ENCODE results near the gene IGFBP3. TPM values are rescaled to one million over a fixed set of nuclear protein-coding genes. Genes with fewer than 3 reads are reported as not detected.

IGFBP3 gene
- total and polyA plus RNA-seq, 12 donors: 32.1 to 183 (median 70.6) TPM

DNA sequence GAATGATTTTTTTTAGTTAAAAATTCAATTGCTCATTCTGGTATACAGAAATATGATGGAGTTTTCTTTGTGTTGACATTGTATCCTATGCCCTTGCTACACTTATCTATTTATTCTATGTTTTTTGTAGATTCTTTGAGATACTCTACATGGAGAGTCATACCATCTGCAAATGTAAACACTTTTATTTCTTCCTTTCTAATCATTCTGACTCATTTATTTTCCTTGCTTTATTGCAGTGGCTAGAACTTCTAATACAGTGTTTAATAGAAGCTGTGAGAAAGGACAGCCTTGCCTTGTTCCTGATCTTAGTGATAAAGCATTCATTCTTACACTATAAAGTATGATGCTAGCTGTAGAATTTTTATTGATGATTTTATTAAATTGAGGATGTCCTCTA, 9.9 kb upstream of the IGFBP3 start:
- Histone ChIP-seq H3K36me3 (no peaks in the 10 kb centered on the region), H3K4me1 (no peaks in the 10 kb centered on the region), H3K27ac (no peak overlapping the region), H3K27me3 (no peaks in the 10 kb centered on the region), H3K9me3 (peaks cover 0 to 23% (median 0%) of the 10 kb centered on the region in 11 donors), H3K4me3 (no peak overlapping the region)
- intact Hi-C loops (cut with DNase I): no loop called here
- ATAC-seq: no peak
- DNase-seq: no peak
- TF ChIP-seq, protein P1, sequence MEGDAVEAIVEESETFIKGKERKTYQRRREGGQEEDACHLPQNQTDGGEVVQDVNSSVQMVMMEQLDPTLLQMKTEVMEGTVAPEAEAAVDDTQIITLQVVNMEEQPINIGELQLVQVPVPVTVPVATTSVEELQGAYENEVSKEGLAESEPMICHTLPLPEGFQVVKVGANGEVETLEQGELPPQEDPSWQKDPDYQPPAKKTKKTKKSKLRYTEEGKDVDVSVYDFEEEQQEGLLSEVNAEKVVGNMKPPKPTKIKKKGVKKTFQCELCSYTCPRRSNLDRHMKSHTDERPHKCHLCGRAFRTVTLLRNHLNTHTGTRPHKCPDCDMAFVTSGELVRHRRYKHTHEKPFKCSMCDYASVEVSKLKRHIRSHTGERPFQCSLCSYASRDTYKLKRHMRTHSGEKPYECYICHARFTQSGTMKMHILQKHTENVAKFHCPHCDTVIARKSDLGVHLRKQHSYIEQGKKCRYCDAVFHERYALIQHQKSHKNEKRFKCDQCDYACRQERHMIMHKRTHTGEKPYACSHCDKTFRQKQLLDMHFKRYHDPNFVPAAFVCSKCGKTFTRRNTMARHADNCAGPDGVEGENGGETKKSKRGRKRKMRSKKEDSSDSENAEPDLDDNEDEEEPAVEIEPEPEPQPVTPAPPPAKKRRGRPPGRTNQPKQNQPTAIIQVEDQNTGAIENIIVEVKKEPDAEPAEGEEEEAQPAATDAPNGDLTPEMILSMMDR (IDR thresholded peaks at IDR 0.05): no peak

- ATAC-seq: no peak
- TF ChIP-seq, protein P1 (IDR thresholded peaks at IDR 0.05): no peak
- no peak overlapping the region for H3K4me3 ChIP-seq
- intact Hi-C loops (cut with DNase I): loop anchor here in 3 of 10 donors (5.0 to 10.0 kb wide), 5 partner anchors 287 to 1055 kb away; no protein-coding TSS in a partner anchor
- peaks cover 0 to 14% (median 0%) of the 10 kb centered on the region in 7 donors for H3K27me3 ChIP-seq
- H3K9me3 ChIP-seq: peaks cover 0 to 23% (median 0%) of the 10 kb centered on the region in 11 donors
- DNase-seq: no peak
- peaks cover 0 to 17% (median 9%) of the 10 kb centered on the region in 9 donors for H3K4me1 ChIP-seq
- H3K27ac ChIP-seq: no peak overlapping the region
- WGBS, 2 donors: 82% methylated on average over 3 of the region's 3 CpGs
- H3K36me3 ChIP-seq: no peaks in the 10 kb centered on the region
These were observed 6.6 kb upstream of the IGFBP3 start for GRCh38 chr7:45927721-45928120.

- no peak overlapping the region for H3K4me3 ChIP-seq
- 75 to 79% methylated on average over 5 of the region's 5 CpGs for WGBS, 2 donors
- H3K9me3 ChIP-seq: peaks cover 0 to 4% (median 0%) of the 10 kb centered on the region in 11 donors
- ATAC-seq (peak in 1 of 8 donors; percentile 28), DNase-seq (no peak)
- peaks cover 5 to 43% (median 36%) of the 10 kb centered on the region in 9 donors for H3K4me1 ChIP-seq
- H3K27me3 ChIP-seq: peaks cover 0 to 48% (median 0%) of the 10 kb centered on the region in 7 donors
- intact Hi-C loops (cut with DNase I): loop anchor here in 8 of 10 donors (5.0 to 10.0 kb wide), 10 partner anchors 291 to 1328 kb away; no protein-coding TSS in a partner anchor
- TF ChIP-seq, protein P1 (IDR thresholded peaks at IDR 0.05): no peak
- H3K36me3 ChIP-seq: no peaks in the 10 kb centered on the region
- H3K27ac ChIP-seq: no peak overlapping the region
These were observed 3.2 kb upstream of the IGFBP3 start for GRCh38 chr7:45924283-45924682.

DNA sequence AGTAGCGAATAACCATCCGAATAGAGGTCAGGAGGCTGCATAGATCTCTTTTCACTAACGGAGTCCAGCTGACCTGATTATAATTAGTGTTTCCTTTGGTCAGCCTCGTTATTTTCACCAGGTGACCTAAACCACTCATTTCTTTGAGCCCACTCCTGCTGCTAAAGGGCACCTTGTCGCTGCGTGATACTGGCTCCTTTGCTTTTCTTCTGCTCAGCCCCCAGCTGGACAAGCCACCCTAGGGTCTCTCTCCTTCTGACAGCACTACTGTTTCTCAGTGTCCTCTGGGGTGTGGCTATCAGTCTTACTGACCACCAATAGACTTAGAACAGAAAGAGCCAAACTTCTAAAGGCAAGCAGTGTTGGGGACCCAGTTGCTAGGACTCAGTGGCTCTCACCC, 2.7 kb upstream of the IGFBP3 start:
- H3K27ac ChIP-seq: peak overlapping the region in 1 of 10 donors; percentile 0
- no peak for DNase-seq
- H3K27me3 ChIP-seq: peaks cover 0 to 52% (median 0%) of the 10 kb centered on the region in 7 donors
- peaks cover 5 to 48% (median 41%) of the 10 kb centered on the region in 9 donors for H3K4me1 ChIP-seq
- H3K4me3 ChIP-seq: no peak overlapping the region
- H3K36me3 ChIP-seq: no peaks in the 10 kb centered on the region
- TF ChIP-seq, protein P1 (IDR thresholded peaks at IDR 0.05): no peak
- WGBS, 2 donors: 74 to 76% methylated on average over 6 of the region's 6 CpGs
- H3K9me3 ChIP-seq: peaks cover 0 to 4% (median 0%) of the 10 kb centered on the region in 11 donors
- no peak for ATAC-seq
- intact Hi-C loops (cut with DNase I): loop anchor here (2.0 to 10.0 kb wide), 14 partner anchors 291 to 1331 kb away; no protein-coding TSS in a partner anchor
